HG03039 (cell line): ENCODE measurements around the gene GFPT1.

Experiments used
- ATAC-seq: cut with Tn5 transposase; IDR thresholded peaks from one replicate; pipeline ENCODE4 v1.9.1; 2021; ENCODE audit warnings: mild to moderate bottlenecking, moderate library complexity; ENCODE audit not compliant: unreplicated experiment

Gene GFPT1

GRCh38 chr2:69330781-69331180 is 56.2 kb downstream of the GFPT1 start:
- no peak for ATAC-seq

GRCh38 chr2:69322631-69323030 is 64.4 kb downstream of the GFPT1 start:
- ATAC-seq, result no peak

- no peak for ATAC-seq
Observed at GRCh38 chr2:69316550-69316949, 70.5 kb downstream of the GFPT1 start.

- no peak for ATAC-seq
Observed at GRCh38 chr2:69315160-69315761, 71.8 kb downstream of the GFPT1 start.

- ATAC-seq, result no peak
Observed at GRCh38 chr2:69311024-69311416, 76.0 kb downstream of the GFPT1 start.

- no peak for ATAC-seq
Observed at GRCh38 chr2:69310111-69311023, 76.7 kb downstream of the GFPT1 start.

GRCh38 chr2:69309351-69310110 is 77.5 kb downstream of the GFPT1 start:
- ATAC-seq, result no peak

- no peak for ATAC-seq
Observed at GRCh38 chr2:69308338-69308737, 78.7 kb downstream of the GFPT1 start.

GRCh38 chr2:69307579-69308064 is 79.4 kb downstream of the GFPT1 start:
- ATAC-seq, result peak; percentile 72

GRCh38 chr2:69306822-69307578 is 80.0 kb downstream of the GFPT1 start:
- peak; percentile 41 for ATAC-seq

GRCh38 chr2:69306393-69306821 is 80.6 kb downstream of the GFPT1 start:
- no peak for ATAC-seq

GRCh38 chr2:69305712-69306392 is 81.2 kb downstream of the GFPT1 start:
- no peak for ATAC-seq

GRCh38 chr2:69305166-69305565 is 81.9 kb downstream of the GFPT1 start:
- no peak for ATAC-seq

GRCh38 chr2:69304656-69305055 is 82.4 kb downstream of the GFPT1 start:
- ATAC-seq, result no peak

GRCh38 chr2:69300650-69301049 is 86.4 kb downstream of the GFPT1 start:
- no peak for ATAC-seq

GRCh38 chr2:69299772-69300516 is 87.1 kb downstream of the GFPT1 start:
- no peak for ATAC-seq

- ATAC-seq, result no peak
Observed at GRCh38 chr2:69298862-69299261, 88.2 kb downstream of the GFPT1 start.

GRCh38 chr2:69298261-69298660 is 88.8 kb downstream of the GFPT1 start:
- no peak for ATAC-seq

GRCh38 chr2:69297216-69297615 is 89.8 kb downstream of the GFPT1 start:
- ATAC-seq, result no peak
